Measurements from ENCODE around the gene IRF1. TPM values are rescaled to one million over a fixed set of nuclear protein-coding genes. Genes with fewer than 3 reads are reported as not detected.
A peak's percentile ranks its signal among the peaks of the same experiment; 100 is the strongest.
"Not testable (repeated sequence)": the region's sequence is repeated elsewhere in the genome, so short reads cannot be mapped to it uniquely, and the experiment has no call there.

The IRF1 gene
- total and polyA plus RNA-seq, 2 donors, result 34.7 to 47.7 TPM

- no peaks in the 10 kb centered on the region for H3K36me3 ChIP-seq (ENCODE audit: control insufficient read depth in 2 of 2, insufficient read depth in 2 of 2, low read length in 1 of 2)
- H3K4me3 ChIP-seq (ENCODE audit: low read length in 2 of 2), result peak overlapping the region in 1 of 2 donors; percentile 11
- peak in 8 of 9 donors; percentile 27 to 76 (median 48) for DNase-seq (ENCODE audit: low read depth in 6 of 9, low spot score in 9 of 9)
These were observed 35.9 kb upstream of the IRF1 start for GRCh38 chr5:132526290-132526973.

DNA sequence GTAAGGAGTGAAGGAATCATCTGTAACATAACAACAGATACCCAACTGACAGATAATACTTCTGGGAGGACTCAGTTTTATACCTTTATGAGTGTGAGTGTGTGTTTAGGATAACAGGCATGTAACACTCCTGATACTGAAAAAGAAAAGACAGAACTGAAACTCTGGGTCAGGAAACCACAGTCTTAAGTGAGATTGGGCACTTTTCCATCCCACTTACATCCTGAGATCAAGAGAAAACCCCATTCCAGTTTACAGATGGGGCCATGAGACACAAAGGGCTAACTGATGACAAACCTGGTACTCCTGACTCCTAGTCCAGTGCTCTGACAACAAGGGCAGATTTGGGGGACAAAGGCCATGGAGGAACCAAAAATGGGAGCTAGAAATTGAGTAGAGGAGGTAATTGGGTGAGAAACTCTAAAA lies 34.7 kb upstream of the IRF1 start:
- Histone ChIP-seq H3K36me3 (ENCODE audit: control insufficient read depth in 2 of 2, insufficient read depth in 2 of 2, low read length in 1 of 2) (no peaks in the 10 kb centered on the region), H3K4me1 (ENCODE audit: control insufficient read depth in 2 of 2, insufficient read depth in 2 of 2, low read length in 2 of 2) (peaks cover 4 to 15% of the 10 kb centered on the region in 2 donors)

More at GRCh38 chr5:132526290-132526973, 35.9 kb upstream of the IRF1 start:
- Histone ChIP-seq H3K27ac (ENCODE audit: low read depth in 1 of 2, low read length in 1 of 2) (no peak overlapping the region), H3K27me3 (ENCODE audit: control insufficient read depth in 2 of 2, insufficient read depth in 1 of 2, low read length in 1 of 2) (no peaks in the 10 kb centered on the region), H3K9me3 (ENCODE audit: control insufficient read depth in 2 of 2, insufficient read depth in 1 of 2, low read length in 1 of 2) (no peaks in the 10 kb centered on the region), H3K4me1 (ENCODE audit: control insufficient read depth in 2 of 2, insufficient read depth in 2 of 2, low read length in 2 of 2) (peaks cover 4 to 15% of the 10 kb centered on the region in 2 donors)
- WGBS, result 56% methylated on average over 11 of the region's 11 CpGs

DNA sequence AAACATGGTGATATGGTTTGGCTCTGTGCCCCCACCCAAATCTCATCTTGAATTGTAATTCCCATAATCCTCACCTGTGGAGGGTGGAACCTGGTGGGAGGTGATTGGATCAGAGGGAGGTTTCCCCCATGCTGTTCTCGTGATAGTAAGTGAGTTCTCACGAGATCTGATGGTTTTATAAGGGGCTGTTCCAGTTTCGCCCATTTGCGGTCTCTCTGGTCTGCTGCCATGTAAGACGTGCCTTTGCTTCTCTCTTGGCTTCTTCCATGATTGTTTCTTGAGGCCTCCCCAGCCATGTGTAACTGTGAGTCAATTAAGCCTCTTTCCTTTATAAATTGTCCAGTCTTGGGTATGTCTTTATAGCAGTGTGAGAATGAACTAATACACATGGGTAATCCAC lies 34.3 kb upstream of the IRF1 start:
- H3K27ac ChIP-seq (ENCODE audit: low read depth in 1 of 2, low read length in 1 of 2), result not testable (repeated sequence)
- H3K4me1 ChIP-seq (ENCODE audit: control insufficient read depth in 2 of 2, insufficient read depth in 2 of 2, low read length in 2 of 2), result peaks cover 4 to 15% of the 10 kb centered on the region in 2 donors
- 95% methylated on average over 5 of the region's 5 CpGs for WGBS

More for the DNA sequence above, 34.7 kb upstream of the IRF1 start:
- no peak for DNase-seq (ENCODE audit: low read depth in 6 of 9, low spot score in 9 of 9)
- Histone ChIP-seq H3K9me3 (ENCODE audit: control insufficient read depth in 2 of 2, insufficient read depth in 1 of 2, low read length in 1 of 2) (no peaks in the 10 kb centered on the region), H3K4me3 (ENCODE audit: low read length in 2 of 2) (no peak overlapping the region), H3K27me3 (ENCODE audit: control insufficient read depth in 2 of 2, insufficient read depth in 1 of 2, low read length in 1 of 2) (no peaks in the 10 kb centered on the region), H3K27ac (ENCODE audit: low read depth in 1 of 2, low read length in 1 of 2) (no peak overlapping the region)

DNA sequence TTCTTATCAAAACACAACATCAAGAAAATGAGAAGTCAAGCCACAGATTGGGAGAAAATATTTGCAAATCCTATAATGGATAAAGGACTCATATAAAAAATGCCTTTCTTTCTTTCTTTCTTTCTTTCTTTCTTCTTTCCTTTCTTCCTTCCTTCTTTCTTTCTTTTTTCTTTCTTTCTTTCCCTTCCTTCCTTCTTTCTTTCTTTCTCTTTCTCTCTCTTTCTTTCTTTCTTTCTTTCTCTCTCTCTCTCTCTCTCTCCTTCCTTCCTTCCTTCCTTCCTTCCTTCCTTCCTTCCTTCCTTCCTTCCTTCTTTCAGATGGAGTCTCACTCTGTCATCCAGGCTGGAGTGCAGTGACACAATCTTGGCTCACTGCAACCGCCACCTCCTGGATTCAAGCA lies 31.5 kb upstream of the IRF1 start:
- not testable (repeated sequence) for H3K27me3 ChIP-seq (ENCODE audit: control insufficient read depth in 2 of 2, insufficient read depth in 1 of 2, low read length in 1 of 2); H3K27ac ChIP-seq (ENCODE audit: low read depth in 1 of 2, low read length in 1 of 2); DNase-seq (ENCODE audit: low read depth in 6 of 9, low spot score in 9 of 9); H3K4me3 ChIP-seq (ENCODE audit: low read length in 2 of 2); H3K9me3 ChIP-seq (ENCODE audit: control insufficient read depth in 2 of 2, insufficient read depth in 1 of 2, low read length in 1 of 2); H3K36me3 ChIP-seq (ENCODE audit: control insufficient read depth in 2 of 2, insufficient read depth in 2 of 2, low read length in 1 of 2); H3K4me1 ChIP-seq (ENCODE audit: control insufficient read depth in 2 of 2, insufficient read depth in 2 of 2, low read length in 2 of 2)
- WGBS, result 98% methylated on average over 1 of the region's 1 CpG

More for the DNA sequence above, 34.3 kb upstream of the IRF1 start:
- H3K4me3 ChIP-seq (ENCODE audit: low read length in 2 of 2); H3K9me3 ChIP-seq (ENCODE audit: control insufficient read depth in 2 of 2, insufficient read depth in 1 of 2, low read length in 1 of 2); DNase-seq (ENCODE audit: low read depth in 6 of 9, low spot score in 9 of 9); H3K36me3 ChIP-seq (ENCODE audit: control insufficient read depth in 2 of 2, insufficient read depth in 2 of 2, low read length in 1 of 2); H3K27me3 ChIP-seq (ENCODE audit: control insufficient read depth in 2 of 2, insufficient read depth in 1 of 2, low read length in 1 of 2): not testable (repeated sequence)

GRCh38 chr5:132513618-132514336 lies 23.2 kb upstream of the IRF1 start:
- not testable (repeated sequence) for H3K4me1 ChIP-seq (ENCODE audit: control insufficient read depth in 2 of 2, insufficient read depth in 2 of 2, low read length in 2 of 2)
- WGBS, result 92% methylated on average over 12 of the region's 25 CpGs

DNA sequence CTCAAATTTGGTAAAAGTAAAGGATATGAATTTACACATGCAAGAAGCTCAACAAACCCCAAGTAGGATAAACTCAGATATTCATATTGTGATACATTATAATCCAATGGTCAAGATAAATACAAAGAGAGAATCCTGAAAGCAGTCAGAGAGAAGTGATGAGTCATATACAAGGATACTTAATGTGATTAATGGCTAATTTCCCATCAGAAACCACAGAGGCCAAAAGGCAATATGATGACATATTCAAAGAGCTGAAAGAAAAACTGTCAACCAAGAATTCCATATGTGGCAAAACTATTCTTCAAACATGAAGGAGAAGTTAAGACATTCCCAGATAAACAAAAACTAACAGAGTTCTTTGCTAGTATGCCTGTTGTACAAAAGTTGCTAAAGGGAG lies 19.5 kb upstream of the IRF1 start:
- Histone ChIP-seq H3K9me3 (ENCODE audit: control insufficient read depth in 2 of 2, insufficient read depth in 1 of 2, low read length in 1 of 2) (no peaks in the 10 kb centered on the region), H3K4me1 (ENCODE audit: control insufficient read depth in 2 of 2, insufficient read depth in 2 of 2, low read length in 2 of 2) (no peaks in the 10 kb centered on the region), H3K27ac (ENCODE audit: low read depth in 1 of 2, low read length in 1 of 2) (no peak overlapping the region), H3K27me3 (ENCODE audit: control insufficient read depth in 2 of 2, insufficient read depth in 1 of 2, low read length in 1 of 2) (no peaks in the 10 kb centered on the region), H3K4me3 (ENCODE audit: low read length in 2 of 2) (no peak overlapping the region), H3K36me3 (ENCODE audit: control insufficient read depth in 2 of 2, insufficient read depth in 2 of 2, low read length in 1 of 2) (no peaks in the 10 kb centered on the region)
- DNase-seq (ENCODE audit: low read depth in 6 of 9, low spot score in 9 of 9), result no peak

More at GRCh38 chr5:132513618-132514336, 23.2 kb upstream of the IRF1 start:
- H3K27me3 ChIP-seq (ENCODE audit: control insufficient read depth in 2 of 2, insufficient read depth in 1 of 2, low read length in 1 of 2); H3K27ac ChIP-seq (ENCODE audit: low read depth in 1 of 2, low read length in 1 of 2); H3K9me3 ChIP-seq (ENCODE audit: control insufficient read depth in 2 of 2, insufficient read depth in 1 of 2, low read length in 1 of 2); H3K36me3 ChIP-seq (ENCODE audit: control insufficient read depth in 2 of 2, insufficient read depth in 2 of 2, low read length in 1 of 2); H3K4me3 ChIP-seq (ENCODE audit: low read length in 2 of 2); DNase-seq (ENCODE audit: low read depth in 6 of 9, low spot score in 9 of 9): not testable (repeated sequence)

DNA sequence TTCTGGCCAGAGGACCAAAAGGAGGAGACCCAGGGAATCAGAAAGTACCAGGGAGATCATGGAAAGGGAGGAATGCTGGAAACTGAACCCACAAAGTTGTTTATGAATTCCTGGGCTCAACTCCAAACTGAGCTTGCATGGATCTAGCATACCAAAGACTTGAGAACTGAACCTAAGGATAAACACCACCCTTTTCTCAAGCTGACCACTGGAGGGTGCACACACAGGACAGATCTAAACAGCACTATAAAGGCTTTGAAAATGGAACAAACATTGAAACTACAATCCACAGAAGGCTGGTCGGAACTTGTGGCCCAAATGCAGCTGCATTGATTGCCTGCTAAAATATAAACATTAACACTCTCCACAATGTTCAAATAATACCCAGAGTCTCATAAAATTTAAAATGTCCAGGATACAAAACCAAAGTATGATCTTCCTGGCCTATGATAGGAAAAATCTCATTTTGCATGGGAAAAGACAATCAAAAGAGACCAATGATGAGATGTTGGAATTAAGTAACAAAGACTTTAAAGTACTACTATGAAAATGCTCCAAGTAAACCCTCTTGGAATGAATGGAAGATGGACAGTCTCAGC lies 15.6 kb upstream of the IRF1 start:
- Histone ChIP-seq H3K27me3 (ENCODE audit: control insufficient read depth in 2 of 2, insufficient read depth in 1 of 2, low read length in 1 of 2) (no peaks in the 10 kb centered on the region), H3K4me1 (ENCODE audit: control insufficient read depth in 2 of 2, insufficient read depth in 2 of 2, low read length in 2 of 2) (peaks cover 0 to 5% of the 10 kb centered on the region in 2 donors), H3K4me3 (ENCODE audit: low read length in 2 of 2) (no peak overlapping the region), H3K36me3 (ENCODE audit: control insufficient read depth in 2 of 2, insufficient read depth in 2 of 2, low read length in 1 of 2) (no peaks in the 10 kb centered on the region), H3K27ac (ENCODE audit: low read depth in 1 of 2, low read length in 1 of 2) (no peak overlapping the region), H3K9me3 (ENCODE audit: control insufficient read depth in 2 of 2, insufficient read depth in 1 of 2, low read length in 1 of 2) (no peaks in the 10 kb centered on the region)
- DNase-seq (ENCODE audit: low read depth in 6 of 9, low spot score in 9 of 9), result peak in 1 of 9 donors; percentile 22
- WGBS, result 75% methylated on average over 1 of the region's 1 CpG

DNA sequence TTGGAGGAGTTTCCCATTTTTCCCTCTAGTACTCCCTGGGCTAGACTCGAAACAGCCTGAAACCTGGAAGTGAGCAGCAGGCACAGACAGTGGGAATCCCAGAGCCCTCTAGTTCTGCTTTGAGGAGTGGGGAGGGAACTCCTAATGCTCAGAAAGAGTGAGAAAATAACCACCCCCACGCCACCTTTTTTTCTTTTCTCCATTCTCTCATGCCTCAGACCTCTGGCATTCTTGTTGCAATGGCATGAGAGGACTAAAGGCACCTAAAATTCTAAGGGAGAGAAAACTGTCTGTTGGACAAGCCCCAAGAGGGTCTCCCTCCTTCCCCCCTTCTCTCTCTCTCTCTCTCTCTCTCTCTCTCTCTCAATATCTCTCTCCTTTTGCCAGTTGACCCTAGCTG lies 15.1 kb upstream of the IRF1 start:
- DNase-seq (ENCODE audit: low read depth in 6 of 9, low spot score in 9 of 9), result no peak
- H3K27ac ChIP-seq (ENCODE audit: low read depth in 1 of 2, low read length in 1 of 2), result no peak overlapping the region
- H3K27me3 ChIP-seq (ENCODE audit: control insufficient read depth in 2 of 2, insufficient read depth in 1 of 2, low read length in 1 of 2), result no peaks in the 10 kb centered on the region
- H3K4me1 ChIP-seq (ENCODE audit: control insufficient read depth in 2 of 2, insufficient read depth in 2 of 2, low read length in 2 of 2), result peaks cover 0 to 11% of the 10 kb centered on the region in 2 donors
- 93% methylated on average over 2 of the region's 2 CpGs for WGBS
- H3K36me3 ChIP-seq (ENCODE audit: control insufficient read depth in 2 of 2, insufficient read depth in 2 of 2, low read length in 1 of 2), result no peaks in the 10 kb centered on the region
- H3K9me3 ChIP-seq (ENCODE audit: control insufficient read depth in 2 of 2, insufficient read depth in 1 of 2, low read length in 1 of 2), result no peaks in the 10 kb centered on the region
- H3K4me3 ChIP-seq (ENCODE audit: low read length in 2 of 2), result no peak overlapping the region

GRCh38 chr5:132504746-132505145 lies 14.2 kb upstream of the IRF1 start:
- H3K27ac ChIP-seq (ENCODE audit: low read depth in 1 of 2, low read length in 1 of 2), result no peak overlapping the region
- WGBS, result 95% methylated on average over 4 of the region's 4 CpGs
- H3K4me1 ChIP-seq (ENCODE audit: control insufficient read depth in 2 of 2, insufficient read depth in 2 of 2, low read length in 2 of 2), result peaks cover 0 to 20% of the 10 kb centered on the region in 2 donors
- no peaks in the 10 kb centered on the region for H3K9me3 ChIP-seq (ENCODE audit: control insufficient read depth in 2 of 2, insufficient read depth in 1 of 2, low read length in 1 of 2)
- H3K36me3 ChIP-seq (ENCODE audit: control insufficient read depth in 2 of 2, insufficient read depth in 2 of 2, low read length in 1 of 2), result no peaks in the 10 kb centered on the region
- no peak for DNase-seq (ENCODE audit: low read depth in 6 of 9, low spot score in 9 of 9)
- H3K4me3 ChIP-seq (ENCODE audit: low read length in 2 of 2), result no peak overlapping the region
- no peaks in the 10 kb centered on the region for H3K27me3 ChIP-seq (ENCODE audit: control insufficient read depth in 2 of 2, insufficient read depth in 1 of 2, low read length in 1 of 2)

Data from thymus (tissue), 11 donors.